Stimulated activated CD4-positive, alpha-beta T cell treated with anti-CD3 and anti-CD28 coated beads, Interleukin-12 subunit alpha, Interleukin-12 subunit beta, amount 100 ng/mL, for 48 hours (primary cell): Measurements from ENCODE around the gene SMO.
"Not testable (repeated sequence)": the region's sequence is repeated elsewhere in the genome, so short reads cannot be mapped to it uniquely, and the experiment has no call there.

ENCODE experiments used
- DNase-seq, 3 donors: peaks; one replicate each; pipeline ENCODE4 v3.0.0-alpha.2; 2020; ENCODE audit warnings: low read depth in 2 of 3, low spot score in 1 of 3

The SMO gene

GRCh38 chr7:129208667-129209066 is 20.2 kb downstream of the SMO start:
- DNase-seq, result no peak

- no peak for DNase-seq
These were observed 20.9 kb downstream of the SMO start for GRCh38 chr7:129209067-129209926.

- peak; percentile 54 to 79 (median 66) for DNase-seq
These were observed 22.0 kb downstream of the SMO start for GRCh38 chr7:129210256-129210988.

GRCh38 chr7:129210989-129211312 is 22.5 kb downstream of the SMO start:
- DNase-seq, result no peak

GRCh38 chr7:129212126-129212525 is 23.7 kb downstream of the SMO start:
- no peak for DNase-seq

- no peak for DNase-seq
These were observed 24.2 kb downstream of the SMO start for GRCh38 chr7:129212596-129212995.

GRCh38 chr7:129213828-129214227 is 25.4 kb downstream of the SMO start:
- no peak for DNase-seq

GRCh38 chr7:129215691-129216090 is 27.3 kb downstream of the SMO start:
- not testable (repeated sequence) for DNase-seq

- DNase-seq, result not testable (repeated sequence)
These were observed 27.8 kb downstream of the SMO start for GRCh38 chr7:129216101-129216715.

GRCh38 chr7:129216821-129217416 is 28.5 kb downstream of the SMO start:
- DNase-seq, result not testable (repeated sequence)

GRCh38 chr7:129218514-129219062 is 30.2 kb downstream of the SMO start:
- peak; percentile 57 to 81 (median 70) for DNase-seq

- not testable (repeated sequence) for DNase-seq
These were observed 30.7 kb downstream of the SMO start for GRCh38 chr7:129219166-129219565.

GRCh38 chr7:129222064-129222463 is 33.6 kb downstream of the SMO start:
- no peak for DNase-seq

GRCh38 chr7:129224251-129225205 is 36.1 kb downstream of the SMO start, which contains the start of gene AHCYL2:
Gene AHCYL2 (plus strand): TSS chr7:129225030.
- peak; percentile 90 to 96 (median 96) for DNase-seq

GRCh38 chr7:129225206-129225930 is 36.9 kb downstream of the SMO start:
- peak in 2 of 3 donors; percentile 29 to 39 for DNase-seq

- no peak for DNase-seq
These were observed 37.6 kb downstream of the SMO start for GRCh38 chr7:129225931-129226572.

GRCh38 chr7:129227646-129228578 is 39.5 kb downstream of the SMO start:
- DNase-seq, result no peak

GRCh38 chr7:129228633-129229032 is 40.2 kb downstream of the SMO start:
- no peak for DNase-seq
